DND-41 (cell line): ENCODE measurements around the gene SLC27A2.

Experiments used
- ATAC-seq: fragments of 200-7000 bp; cut with Tn5 transposase; 3 replicates; pipeline ENCODE4 v1.9.1; 2021; ENCODE audit warnings: low read depth; ENCODE audit not compliant: insufficient read depth
- DNase-seq: peaks from one replicate; pipeline ENCODE4 v3.0.0-alpha.2; 2020
- H2AFZ ChIP-seq: 2 replicates; pipeline ENCODE4 v1.6.0; 2012; ENCODE audit warnings: low read depth, low read length
- H3K27ac ChIP-seq: 2 replicates; pipeline ENCODE4 v1.5.1; 2012; ENCODE audit warnings: low read length, inconsistent platforms
- H3K27me3 ChIP-seq: fragments of 200-600 bp; sonication (generic); 2 replicates; pipeline ENCODE4 v1.6.0; 2012; ENCODE audit warnings: low read length, mild to moderate bottlenecking, inconsistent platforms; ENCODE audit not compliant: insufficient read depth, poor library complexity
- H3K36me3 ChIP-seq: 2 replicates; pipeline ENCODE4 v1.5.1; 2012; ENCODE audit warnings: low read length, inconsistent platforms; ENCODE audit not compliant: insufficient read depth
- H3K4me1 ChIP-seq: 2 replicates; pipeline ENCODE4 v1.5.1; 2012; ENCODE audit warnings: mild to moderate bottlenecking, low read length; ENCODE audit not compliant: insufficient read depth
- H3K4me2 ChIP-seq: 2 replicates; pipeline ENCODE4 v1.6.0; 2012; ENCODE audit warnings: mild to moderate bottlenecking, moderate library complexity, low read length, inconsistent platforms; ENCODE audit not compliant: insufficient read depth
- H3K4me3 ChIP-seq, 2 experiments: fragments of 200-600 bp in 1 of 2; shearing (Covaris generic) in 1 of 2; 2 replicates each; pipeline ENCODE4 v1.5.1; 2012 to 2016; ENCODE audit warnings: inconsistent platforms in 2 of 2, low read length in 2 of 2, mild to moderate bottlenecking in 2 of 2, low read depth in 1 of 2, moderate library complexity in 1 of 2
- H3K79me2 ChIP-seq: 2 replicates; pipeline ENCODE4 v1.6.0; 2012; ENCODE audit warnings: low read length, inconsistent platforms; ENCODE audit not compliant: insufficient read depth
- H3K9ac ChIP-seq: 2 replicates; pipeline ENCODE4 v1.6.0; 2012; ENCODE audit warnings: low read depth, mild to moderate bottlenecking, inconsistent platforms, low read length, moderate library complexity
- H3K9me3 ChIP-seq: 2 replicates; pipeline ENCODE4 v1.5.1; 2012; ENCODE audit warnings: low read length, moderate library complexity, mild to moderate bottlenecking, inconsistent platforms; ENCODE audit not compliant: insufficient read depth, severe bottlenecking
- H4K20me1 ChIP-seq: 2 replicates; pipeline ENCODE4 v1.6.0; 2012; ENCODE audit warnings: low read length; ENCODE audit not compliant: insufficient read depth
- CTCF ChIP-seq: IDR thresholded peaks from 2 replicates; pipeline ENCODE4 v1.5.1; 2012; ENCODE audit warnings: borderline replicate concordance, low read length, moderate library complexity, mild to moderate bottlenecking; ENCODE audit not compliant: poor library complexity, severe bottlenecking; ENCODE audit errors: extremely low read depth
- EZH2 ChIP-seq: IDR thresholded peaks from 3 replicates; pipeline ENCODE4 v1.6.1; 2012; ENCODE audit warnings: borderline replicate concordance, low read depth, mild to moderate bottlenecking, moderate library complexity, low read length, inconsistent platforms; ENCODE audit not compliant: severe bottlenecking

The SLC27A2 gene

GRCh38 chr15:50210462-50211157 lies 28.6 kb downstream of the SLC27A2 start:
- no peak overlapping the region for H3K4me3 ChIP-seq
- H3K27me3 ChIP-seq: no peaks in the 10 kb centered on the region
- no peak for TF ChIP-seq EZH2
- no peak for TF ChIP-seq CTCF
- H3K27ac ChIP-seq: no peak overlapping the region
- H3K9me3 ChIP-seq: no peaks in the 10 kb centered on the region
- H4K20me1 ChIP-seq: no peaks in the 10 kb centered on the region
- no peak overlapping the region for H3K4me2 ChIP-seq
- ATAC-seq: no peak
- DNase-seq: no peak
- no peak overlapping the region for H2AFZ ChIP-seq
- no peaks in the 10 kb centered on the region for H3K79me2 ChIP-seq
- no peaks in the 10 kb centered on the region for H3K4me1 ChIP-seq
- no peak overlapping the region for H3K9ac ChIP-seq
- no peaks in the 10 kb centered on the region for H3K36me3 ChIP-seq

GRCh38 chr15:50218291-50218690 lies 36.3 kb downstream of the SLC27A2 start:
- Histone ChIP-seq H4K20me1 (no peaks in the 10 kb centered on the region), H3K4me1 (no peaks in the 10 kb centered on the region), H3K4me2 (no peak overlapping the region), H3K9ac (no peak overlapping the region), H2AFZ (no peak overlapping the region), H3K27me3 (no peaks in the 10 kb centered on the region), H3K79me2 (no peaks in the 10 kb centered on the region), H3K4me3 (no peak overlapping the region), H3K27ac (no peak overlapping the region), H3K36me3 (no peaks in the 10 kb centered on the region), H3K9me3 (no peaks in the 10 kb centered on the region)
- DNase-seq (no peak), ATAC-seq (no peak)
- TF ChIP-seq EZH2 (no peak), CTCF (no peak)

DNA sequence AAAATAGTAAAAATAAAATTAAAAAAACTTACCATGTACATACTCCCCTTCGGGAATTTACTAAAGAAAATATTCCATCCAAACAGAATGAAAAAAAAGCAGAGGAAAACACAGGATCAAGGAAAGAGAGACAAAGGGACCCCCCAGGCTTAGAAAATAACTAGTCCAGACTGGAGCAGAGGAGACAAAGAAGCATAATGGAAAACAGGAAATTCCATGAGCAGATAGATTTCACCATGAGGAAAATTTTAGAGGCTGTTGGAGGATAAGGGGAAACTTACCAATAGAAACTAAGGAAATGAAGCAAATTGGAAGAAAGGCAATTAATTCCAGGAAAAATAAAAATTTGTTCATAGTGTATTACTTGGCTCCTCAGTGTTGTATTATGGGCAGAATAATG lies 36.7 kb downstream of the SLC27A2 start:
- no peaks in the 10 kb centered on the region for H3K79me2 ChIP-seq
- H3K4me2 ChIP-seq: no peak overlapping the region
- TF ChIP-seq CTCF: no peak
- no peak for TF ChIP-seq EZH2
- no peak overlapping the region for H2AFZ ChIP-seq
- H3K27me3 ChIP-seq: no peaks in the 10 kb centered on the region
- no peak overlapping the region for H3K4me3 ChIP-seq
- no peaks in the 10 kb centered on the region for H4K20me1 ChIP-seq
- no peaks in the 10 kb centered on the region for H3K4me1 ChIP-seq
- DNase-seq (no peak), ATAC-seq (no peak)
- H3K27ac ChIP-seq: no peak overlapping the region
- H3K36me3 ChIP-seq: no peaks in the 10 kb centered on the region
- no peak overlapping the region for H3K9ac ChIP-seq
- no peaks in the 10 kb centered on the region for H3K9me3 ChIP-seq
